Measurements from ENCODE around the gene SDSL.

Gene SDSL

GRCh38 chr12:113480336-113480971 lies 58.3 kb downstream of the SDSL start:
- DNase-seq (ENCODE audit: low spot score), result no peak

- no peak for DNase-seq (ENCODE audit: low spot score)
Measured at GRCh38 chr12:113482334-113482733, 60.2 kb downstream of the SDSL start.

- no peak for DNase-seq (ENCODE audit: low spot score)
Measured at GRCh38 chr12:113485330-113485729, 63.1 kb downstream of the SDSL start.

GRCh38 chr12:113486722-113487121 lies 64.5 kb downstream of the SDSL start:
- no peak for DNase-seq (ENCODE audit: low spot score)

Measured in COLO829 (cell line).